Tibial nerve (tissue), 4 donors: ENCODE results near the gene AP2M1. TPM values are rescaled to one million over a fixed set of nuclear protein-coding genes. Genes with fewer than 3 reads are reported as not detected.

ENCODE experiments used
- DNase-seq, 2 donors: peaks; one replicate each; pipeline ENCODE4 v3.0.0-alpha.2; 2019; ENCODE audit warnings: low spot score in 2 of 2
- H3K27ac ChIP-seq, 4 donors: fragments of 200-600 bp; sonication (generic) in 3 of 4; one replicate each; pipeline ENCODE4 v1.5.1; 2017 to 2019; ENCODE audit warnings: mild to moderate bottlenecking in 1 of 4
- H3K27me3 ChIP-seq, 2 donors: fragments of 200-600 bp; sonication (generic) in 1 of 2; one replicate each; pipeline versions ENCODE4 v1.5.1 to v1.6.0; 2017 to 2019
- H3K36me3 ChIP-seq, 3 donors: fragments of 200-600 bp; sonication (generic); one replicate each; pipeline ENCODE4 v1.5.1; 2018 to 2019
- H3K4me1 ChIP-seq, 4 donors: fragments of 200-600 bp; sonication (generic) in 3 of 4; one replicate each; pipeline ENCODE4 v1.5.1; 2017 to 2019
- H3K4me3 ChIP-seq, 4 donors: fragments of 200-600 bp; sonication (generic) in 3 of 4; one replicate each; pipeline ENCODE4 v1.5.1; 2017 to 2019; ENCODE audit warnings: mild to moderate bottlenecking in 1 of 4, moderate library complexity in 1 of 4
- H3K9me3 ChIP-seq, 4 donors: fragments of 200-600 bp; sonication (generic) in 3 of 4; one replicate each; pipeline ENCODE4 v1.5.1; 2017 to 2019
- CTCF ChIP-seq, 5 experiments: fragments of 200-600 bp in 3 of 5; fragments of 450-650 bp in 2 of 5; sonication (generic) in 3 of 5; IDR thresholded peaks; one replicate each; pipeline ENCODE4 v1.5.1; 2016 to 2019; ENCODE audit warnings: antibody characterized with exemption in 5 of 5, mild to moderate bottlenecking in 3 of 5, moderate library complexity in 2 of 5
- EP300 ChIP-seq, 2 donors: sonication (generic); formaldehyde crosslinking; IDR thresholded peaks; one replicate each; pipeline ENCODE4 v1.6.1; 2017; ENCODE audit warnings: antibody characterized with exemption in 2 of 2, mild to moderate bottlenecking in 1 of 2
- POLR2A ChIP-seq, 2 donors: fragments of 450-650 bp; IDR thresholded peaks; one replicate each; pipeline ENCODE4 v1.6.1; 2017; ENCODE audit warnings: antibody characterized with exemption in 2 of 2, mild to moderate bottlenecking in 2 of 2, moderate library complexity in 2 of 2
- WGBS, 2 donors: methylation state at CpG; one replicate each; pipeline ENCODE4 v1.1.5; 2018; 5-methylcytosine and 5-hydroxymethylcytosine counted together
- total RNA-seq, 4 donors: library from RNA; depleted of rRNA; stranded (reverse); fragments of >200 nt; gene quantifications; one replicate each; pipeline ENCODE4 v1.1.0, GENCODE V29; 2016

Gene AP2M1
- total RNA-seq, 4 donors from 2014 or later: 182 to 212 (median 199) TPM

- DNase-seq: no peak
- Histone ChIP-seq H3K4me3 (no peak overlapping the region), H3K27me3 (no peaks in the 10 kb centered on the region), H3K27ac (no peak overlapping the region), H3K9me3 (no peaks in the 10 kb centered on the region), H3K36me3 (peaks cover 4 to 83% (median 39%) of the 10 kb centered on the region in 3 donors), H3K4me1 (peaks cover 0 to 2% (median 0%) of the 10 kb centered on the region in 4 donors)
- WGBS, 2 donors: 85 to 86% methylated on average over 9 of the region's 9 CpGs
- TF ChIP-seq CTCF (IDR thresholded peaks at IDR 0.05): no peak
- no peak for TF ChIP-seq EP300 (IDR thresholded peaks at IDR 0.05)
- TF ChIP-seq POLR2A (IDR thresholded peaks at IDR 0.05): no peak
Measured at GRCh38 chr3:184193991-184194539, 19.4 kb downstream of the AP2M1 start.

GRCh38 chr3:184196536-184196935 is 21.9 kb downstream of the AP2M1 start:
- WGBS, 2 donors: 86 to 90% methylated on average over 6 of the region's 6 CpGs
- peaks cover 2 to 58% (median 27%) of the 10 kb centered on the region in 3 donors for H3K36me3 ChIP-seq
- TF ChIP-seq CTCF (IDR thresholded peaks at IDR 0.05) (no peak), POLR2A (IDR thresholded peaks at IDR 0.05) (no peak), EP300 (IDR thresholded peaks at IDR 0.05) (no peak)
- DNase-seq: no peak
- no peaks in the 10 kb centered on the region for H3K27me3 ChIP-seq
- H3K27ac ChIP-seq: no peak overlapping the region
- H3K4me1 ChIP-seq: no peaks in the 10 kb centered on the region
- no peak overlapping the region for H3K4me3 ChIP-seq
- no peaks in the 10 kb centered on the region for H3K9me3 ChIP-seq

- WGBS, 2 donors: 79 to 85% methylated on average over 9 of the region's 9 CpGs
- TF ChIP-seq POLR2A (IDR thresholded peaks at IDR 0.05) (no peak), CTCF (IDR thresholded peaks at IDR 0.05) (no peak), EP300 (IDR thresholded peaks at IDR 0.05) (no peak)
- H3K4me3 ChIP-seq: no peak overlapping the region
- DNase-seq: no peak
- no peaks in the 10 kb centered on the region for H3K27me3 ChIP-seq
- H3K27ac ChIP-seq: no peak overlapping the region
- H3K9me3 ChIP-seq: no peaks in the 10 kb centered on the region
- H3K4me1 ChIP-seq: no peaks in the 10 kb centered on the region
- H3K36me3 ChIP-seq: peaks cover under 1 to 38% (median 8%) of the 10 kb centered on the region in 3 donors
Measured at GRCh38 chr3:184198509-184198908, 23.9 kb downstream of the AP2M1 start.

- Histone ChIP-seq H3K27me3 (peaks cover 0 to 2% of the 10 kb centered on the region in 2 donors), H3K4me3 (no peak overlapping the region), H3K4me1 (no peaks in the 10 kb centered on the region), H3K36me3 (peaks cover 0 to 15% (median 0%) of the 10 kb centered on the region in 3 donors), H3K9me3 (no peaks in the 10 kb centered on the region), H3K27ac (no peak overlapping the region)
- DNase-seq: no peak
- TF ChIP-seq CTCF (IDR thresholded peaks at IDR 0.05) (no peak), POLR2A (IDR thresholded peaks at IDR 0.05) (no peak), EP300 (IDR thresholded peaks at IDR 0.05) (no peak)
Measured at GRCh38 chr3:184200825-184201224, 26.2 kb downstream of the AP2M1 start.

GRCh38 chr3:184203526-184203925 is 28.9 kb downstream of the AP2M1 start:
- Histone ChIP-seq H3K27ac (no peak overlapping the region), H3K27me3 (peaks cover 0 to 15% of the 10 kb centered on the region in 2 donors), H3K9me3 (no peaks in the 10 kb centered on the region), H3K4me3 (no peak overlapping the region), H3K4me1 (no peaks in the 10 kb centered on the region), H3K36me3 (no peaks in the 10 kb centered on the region)
- 80 to 82% methylated on average over 8 of the region's 8 CpGs for WGBS, 2 donors
- no peak for DNase-seq
- no peak for TF ChIP-seq POLR2A (IDR thresholded peaks at IDR 0.05)
- TF ChIP-seq EP300 (IDR thresholded peaks at IDR 0.05): no peak
- TF ChIP-seq CTCF (IDR thresholded peaks at IDR 0.05): no peak
